Measurements from ENCODE around the gene KIF4A.
"Not testable (repeated sequence)": the region's sequence is repeated elsewhere in the genome, so short reads cannot be mapped to it uniquely, and the experiment has no call there.

KIF4A gene, protein sequence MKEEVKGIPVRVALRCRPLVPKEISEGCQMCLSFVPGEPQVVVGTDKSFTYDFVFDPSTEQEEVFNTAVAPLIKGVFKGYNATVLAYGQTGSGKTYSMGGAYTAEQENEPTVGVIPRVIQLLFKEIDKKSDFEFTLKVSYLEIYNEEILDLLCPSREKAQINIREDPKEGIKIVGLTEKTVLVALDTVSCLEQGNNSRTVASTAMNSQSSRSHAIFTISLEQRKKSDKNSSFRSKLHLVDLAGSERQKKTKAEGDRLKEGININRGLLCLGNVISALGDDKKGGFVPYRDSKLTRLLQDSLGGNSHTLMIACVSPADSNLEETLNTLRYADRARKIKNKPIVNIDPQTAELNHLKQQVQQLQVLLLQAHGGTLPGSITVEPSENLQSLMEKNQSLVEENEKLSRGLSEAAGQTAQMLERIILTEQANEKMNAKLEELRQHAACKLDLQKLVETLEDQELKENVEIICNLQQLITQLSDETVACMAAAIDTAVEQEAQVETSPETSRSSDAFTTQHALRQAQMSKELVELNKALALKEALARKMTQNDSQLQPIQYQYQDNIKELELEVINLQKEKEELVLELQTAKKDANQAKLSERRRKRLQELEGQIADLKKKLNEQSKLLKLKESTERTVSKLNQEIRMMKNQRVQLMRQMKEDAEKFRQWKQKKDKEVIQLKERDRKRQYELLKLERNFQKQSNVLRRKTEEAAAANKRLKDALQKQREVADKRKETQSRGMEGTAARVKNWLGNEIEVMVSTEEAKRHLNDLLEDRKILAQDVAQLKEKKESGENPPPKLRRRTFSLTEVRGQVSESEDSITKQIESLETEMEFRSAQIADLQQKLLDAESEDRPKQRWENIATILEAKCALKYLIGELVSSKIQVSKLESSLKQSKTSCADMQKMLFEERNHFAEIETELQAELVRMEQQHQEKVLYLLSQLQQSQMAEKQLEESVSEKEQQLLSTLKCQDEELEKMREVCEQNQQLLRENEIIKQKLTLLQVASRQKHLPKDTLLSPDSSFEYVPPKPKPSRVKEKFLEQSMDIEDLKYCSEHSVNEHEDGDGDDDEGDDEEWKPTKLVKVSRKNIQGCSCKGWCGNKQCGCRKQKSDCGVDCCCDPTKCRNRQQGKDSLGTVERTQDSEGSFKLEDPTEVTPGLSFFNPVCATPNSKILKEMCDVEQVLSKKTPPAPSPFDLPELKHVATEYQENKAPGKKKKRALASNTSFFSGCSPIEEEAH

DNA sequence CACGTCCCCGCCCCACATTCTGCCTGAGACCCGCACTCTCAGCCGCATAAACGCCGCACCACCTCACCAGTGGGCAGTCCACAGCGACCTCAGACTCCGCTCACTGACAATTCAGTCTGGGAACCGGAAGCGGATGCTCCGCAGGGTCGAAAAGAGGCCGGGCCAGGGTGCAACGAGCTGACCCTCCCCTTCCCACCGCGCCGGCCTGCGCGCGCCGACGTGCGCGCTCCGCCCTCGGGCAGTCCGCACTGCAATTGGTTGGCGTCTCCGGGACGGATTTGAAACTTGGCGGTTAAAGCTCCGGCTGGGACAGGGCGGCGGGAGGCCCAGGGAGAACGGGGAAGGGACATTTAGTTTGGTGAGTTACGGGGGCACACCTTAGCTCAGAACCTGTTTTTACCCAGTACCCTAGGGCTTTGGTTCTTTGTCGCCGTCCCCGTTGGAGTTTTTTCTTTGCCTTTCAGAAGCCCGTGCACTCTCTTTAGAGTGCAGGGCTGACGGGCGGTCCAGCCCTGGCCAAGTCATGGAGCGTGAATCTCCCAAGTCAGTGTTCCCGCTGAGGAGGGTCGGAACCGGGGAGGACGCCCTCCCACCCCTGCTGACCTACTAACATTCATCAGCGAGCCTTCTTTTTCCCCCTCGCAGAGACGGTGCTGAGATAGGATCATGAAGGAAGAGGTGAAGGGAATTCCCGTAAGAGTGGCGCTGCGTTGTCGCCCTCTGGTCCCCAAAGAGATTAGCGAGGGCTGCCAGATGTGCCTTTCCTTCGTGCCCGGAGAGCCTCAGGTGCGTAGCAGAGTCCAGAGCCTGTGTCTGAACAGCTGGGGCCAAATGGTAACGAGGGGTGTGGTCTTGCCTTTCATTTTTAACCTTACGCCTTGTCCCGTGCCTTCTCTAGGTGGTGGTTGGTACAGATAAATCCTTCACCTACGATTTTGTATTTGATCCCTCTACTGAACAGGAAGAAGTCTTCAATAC, at the start of gene KIF4A, which contains the start of gene PDZD11:
Gene KIF4A (plus strand): TSS at position 312 of the 978 bp plus-strand sequence. CDS start 355 bp downstream, at position 667.
Gene PDZD11 (minus strand): TSS at position 135 of the 978 bp plus-strand sequence. CDS start 586 bp downstream, outside the sequence.
- peak; percentile 90 for DNase-seq

DNA sequence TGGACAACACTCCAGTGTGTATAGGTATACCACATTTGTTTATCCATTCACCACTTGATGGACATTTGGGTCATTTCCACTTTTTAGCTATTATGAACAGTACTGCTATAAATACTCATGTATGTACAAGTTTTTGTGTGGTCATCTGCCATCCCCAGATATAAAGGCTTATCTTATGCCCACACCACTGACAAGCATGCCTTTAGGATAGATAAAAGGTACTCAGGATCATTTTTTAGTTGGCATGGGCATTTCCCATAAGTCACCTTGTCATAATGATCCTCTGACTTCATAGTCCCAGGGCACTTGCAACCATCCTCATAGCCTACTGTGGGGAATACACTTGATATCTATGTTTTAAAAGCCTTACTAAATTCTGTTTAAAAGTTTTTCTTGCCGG, 49.2 kb upstream of the KIF4A start:
- no peak for DNase-seq

DNA sequence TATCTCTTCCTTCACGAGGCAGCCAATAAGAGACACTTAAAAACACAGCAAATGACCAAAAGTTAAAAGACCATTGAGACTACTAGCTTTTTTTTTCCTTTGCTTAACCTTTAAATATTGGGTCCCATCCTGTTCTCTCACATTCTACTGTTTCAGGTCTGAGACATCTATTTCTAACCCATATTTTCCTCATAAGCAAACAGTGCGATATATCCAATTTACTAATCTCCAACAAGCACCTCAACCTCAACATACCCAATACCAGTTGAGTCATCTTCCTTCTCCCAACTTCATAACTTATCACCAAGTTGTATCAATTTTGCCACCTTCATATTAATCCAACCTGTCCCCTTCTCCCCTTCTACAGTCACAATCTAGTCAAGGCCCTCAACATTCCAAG, 48.4 kb upstream of the KIF4A start:
- no peak for DNase-seq

DNA sequence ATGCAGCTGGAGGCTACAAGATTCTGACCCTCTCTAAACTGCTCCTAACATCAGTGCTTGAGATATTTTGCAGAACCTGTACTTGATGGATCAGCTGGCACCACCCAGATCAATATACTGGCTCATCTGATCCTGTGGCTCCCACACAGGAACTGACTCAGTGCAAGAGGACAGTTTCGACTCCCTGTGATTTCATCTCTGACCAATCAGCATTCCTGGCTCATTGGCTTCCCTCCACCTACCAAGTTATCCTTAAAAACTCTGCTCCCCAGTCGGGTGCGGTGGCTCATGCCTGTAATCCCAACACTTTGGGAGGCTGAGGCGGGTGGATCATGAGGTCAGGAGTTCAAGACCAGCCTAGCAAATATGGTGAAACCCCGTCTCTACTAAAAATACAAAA, 46.3 kb upstream of the KIF4A start:
- not testable (repeated sequence) for DNase-seq

DNA sequence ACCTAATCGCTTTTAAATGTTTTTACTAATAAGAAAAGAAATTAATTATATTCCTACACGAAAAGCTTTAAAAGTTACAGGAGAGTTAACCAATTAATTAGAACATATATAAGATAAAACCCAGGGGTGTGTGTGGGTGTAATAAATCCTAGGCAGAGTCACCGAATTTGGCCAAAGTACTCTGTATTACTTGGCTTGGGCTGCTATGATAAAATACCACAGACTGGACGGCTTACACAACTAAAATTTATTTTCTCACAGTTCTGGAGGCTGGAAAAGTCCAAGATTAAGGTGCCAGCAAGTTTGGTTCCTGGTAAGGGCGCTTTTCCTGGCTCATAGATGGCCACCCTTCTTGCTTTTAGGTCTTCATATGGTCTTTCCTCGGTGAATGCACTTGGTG, 45.0 kb upstream of the KIF4A start:
- DNase-seq: no peak

DNA sequence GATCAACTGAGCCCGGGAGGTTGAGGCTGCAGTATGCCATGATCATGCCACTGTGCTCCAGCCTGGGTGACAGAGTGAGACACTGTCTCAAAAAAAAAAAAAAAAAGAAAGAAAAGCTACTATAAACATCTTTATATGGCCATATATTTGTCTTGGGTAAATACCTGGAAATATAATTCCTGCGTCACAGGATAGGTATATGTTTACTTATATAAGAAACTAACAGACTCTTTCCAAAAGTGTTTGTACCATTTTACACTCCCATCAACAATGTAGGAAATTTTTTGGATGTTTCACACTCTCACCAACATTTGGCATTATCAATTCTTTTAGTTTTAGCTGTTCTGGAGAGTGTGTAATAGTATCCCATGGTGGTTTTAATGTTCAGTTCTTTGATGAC, 42.7 kb upstream of the KIF4A start:
- no peak for DNase-seq

DNA sequence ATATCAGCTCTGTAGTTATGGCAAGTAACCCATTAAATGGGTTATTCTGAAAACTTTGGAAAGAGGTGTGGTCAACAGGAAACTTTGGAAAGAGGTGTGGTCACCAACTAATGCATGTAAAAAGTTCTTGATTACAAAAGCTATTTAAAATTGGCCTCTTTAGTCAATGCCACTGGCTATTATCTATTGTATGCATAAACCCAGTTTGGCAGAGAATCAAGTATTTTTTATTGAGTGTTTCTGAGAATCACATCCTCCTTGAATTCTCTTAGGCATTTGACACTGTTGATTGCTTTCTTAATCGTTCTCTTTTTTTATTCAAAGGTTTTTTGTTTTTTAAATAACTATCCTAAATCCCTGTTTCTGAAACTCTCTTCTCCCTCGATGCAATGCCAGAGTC, 37.4 kb upstream of the KIF4A start:
- no peak for DNase-seq

DNA sequence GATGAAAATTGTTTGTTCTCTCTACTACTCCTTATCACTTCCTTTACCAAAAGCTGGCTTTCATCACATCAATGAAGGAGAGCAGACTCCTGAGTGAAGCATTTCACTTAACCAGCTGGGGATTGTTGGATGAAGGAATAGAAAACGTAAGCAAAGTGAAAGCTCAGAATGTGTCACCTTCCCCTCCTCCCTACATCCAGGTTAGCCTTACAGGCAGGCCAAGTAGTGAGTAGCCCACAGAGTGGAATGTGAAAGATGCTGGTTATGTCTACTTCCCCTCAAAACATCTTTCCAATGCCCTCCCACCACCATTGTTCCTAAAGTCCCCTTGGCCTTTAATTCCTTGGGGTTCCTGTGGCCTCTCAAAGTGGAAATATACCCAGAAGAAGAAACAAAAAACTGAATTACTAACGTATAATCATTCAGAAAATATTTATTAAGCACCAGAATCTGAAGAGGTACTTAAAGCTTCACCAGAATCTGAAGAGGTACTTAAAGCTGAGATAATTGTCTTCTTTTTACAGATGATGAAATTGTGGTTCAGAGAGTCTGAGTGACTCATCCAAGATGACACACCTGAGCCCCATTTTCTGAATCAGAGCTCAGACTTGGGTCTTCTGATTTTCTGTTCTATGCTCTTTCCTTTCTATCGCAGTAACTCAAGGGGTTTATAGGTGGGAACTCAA, 36.4 kb upstream of the KIF4A start:
- no peak for DNase-seq

DNA sequence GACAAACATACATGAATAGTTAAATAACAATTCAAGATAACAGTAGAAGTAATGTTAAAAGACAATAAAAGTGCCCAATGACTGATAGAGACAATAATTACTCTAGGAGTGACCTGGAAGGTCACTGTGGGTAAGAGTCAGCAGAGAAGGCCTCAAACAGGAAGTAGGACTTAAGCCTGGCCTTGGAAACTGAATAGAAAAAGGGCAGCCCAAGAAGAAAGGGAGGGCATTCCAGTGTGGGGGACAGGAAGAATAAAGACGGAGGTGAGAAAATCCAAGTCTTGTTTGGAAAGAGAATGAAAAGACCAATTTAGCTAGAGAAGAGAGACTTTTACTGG, 35.9 kb upstream of the KIF4A start:
- no peak for DNase-seq

DNA sequence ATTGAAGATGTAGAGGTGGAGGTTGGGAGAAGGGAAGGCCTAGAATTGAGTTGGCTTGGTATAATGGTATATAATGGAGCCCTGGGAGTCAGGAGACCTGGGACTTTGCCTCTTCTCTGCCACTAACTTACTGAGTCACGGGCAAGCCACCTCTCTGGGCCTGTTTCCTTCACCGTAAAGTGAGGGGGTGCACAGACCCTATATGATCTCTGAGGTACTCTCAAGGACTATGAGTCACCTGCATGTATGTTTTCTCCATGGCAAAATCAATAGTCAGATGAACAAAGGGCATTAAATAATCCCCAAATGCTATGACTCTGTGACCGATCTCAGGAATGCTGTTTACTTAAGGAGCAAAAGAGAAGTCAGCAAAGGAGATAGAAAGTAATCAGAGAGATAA, 35.0 kb upstream of the KIF4A start:
- DNase-seq: no peak

DNA sequence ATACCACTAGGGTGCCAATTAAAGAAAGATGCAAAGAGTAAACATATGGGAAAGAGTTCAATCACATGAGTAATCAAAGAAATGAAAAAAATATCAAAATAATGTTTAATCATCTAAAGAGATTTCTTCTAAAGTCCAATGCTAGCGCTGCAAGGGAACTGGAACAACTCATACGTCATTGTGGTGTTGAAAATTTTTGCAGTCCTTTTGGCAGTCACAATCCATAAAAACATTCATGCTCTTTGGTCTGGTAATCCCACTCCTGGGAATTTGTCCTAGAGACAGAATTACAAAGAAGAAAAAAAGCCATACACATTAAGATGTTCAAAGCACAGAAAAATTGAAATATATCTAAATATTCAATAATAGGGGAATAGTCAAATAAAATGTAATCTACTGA, 34.5 kb upstream of the KIF4A start:
- DNase-seq: no peak

DNA sequence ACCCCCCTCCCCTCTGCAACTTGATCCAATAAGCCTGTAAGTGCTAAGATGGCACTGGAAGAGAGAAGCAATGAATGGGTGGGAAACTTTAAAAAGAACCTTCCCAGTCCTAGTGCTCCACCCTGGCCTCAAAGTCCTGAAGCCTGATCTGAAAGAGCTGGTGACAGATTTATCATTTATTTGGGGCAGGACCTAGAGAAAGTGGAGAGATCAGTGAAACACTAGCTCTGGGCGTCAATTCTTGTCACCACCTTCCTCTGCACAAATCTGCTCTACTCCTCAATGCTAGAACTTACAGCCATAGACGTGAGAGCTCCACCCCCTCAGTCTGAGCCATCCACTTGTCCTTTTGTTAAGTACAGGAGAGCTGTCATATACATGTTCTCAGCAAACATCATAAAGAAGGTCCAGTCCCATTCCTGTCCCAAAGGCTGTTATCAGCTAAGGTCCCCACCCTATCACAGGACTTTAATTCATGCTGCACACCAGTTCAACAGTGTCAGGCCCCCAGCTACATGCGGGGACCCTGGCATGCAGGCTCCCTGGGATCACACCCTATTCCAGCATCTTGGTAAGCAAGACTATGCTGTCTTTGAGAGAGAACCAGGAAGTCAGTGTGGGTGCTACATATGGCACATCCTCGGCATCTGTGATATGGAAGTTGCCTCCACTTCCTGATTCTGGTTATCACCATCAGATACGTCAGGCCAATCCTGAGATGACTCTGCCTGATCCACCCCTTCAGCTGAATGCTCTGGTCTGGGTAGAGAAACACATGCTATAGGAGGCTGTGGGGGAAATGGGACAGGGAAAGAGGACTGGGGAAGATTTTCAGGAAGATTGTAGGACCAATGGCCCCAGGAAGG, 32.2 kb upstream of the KIF4A start:
- DNase-seq: no peak

DNA sequence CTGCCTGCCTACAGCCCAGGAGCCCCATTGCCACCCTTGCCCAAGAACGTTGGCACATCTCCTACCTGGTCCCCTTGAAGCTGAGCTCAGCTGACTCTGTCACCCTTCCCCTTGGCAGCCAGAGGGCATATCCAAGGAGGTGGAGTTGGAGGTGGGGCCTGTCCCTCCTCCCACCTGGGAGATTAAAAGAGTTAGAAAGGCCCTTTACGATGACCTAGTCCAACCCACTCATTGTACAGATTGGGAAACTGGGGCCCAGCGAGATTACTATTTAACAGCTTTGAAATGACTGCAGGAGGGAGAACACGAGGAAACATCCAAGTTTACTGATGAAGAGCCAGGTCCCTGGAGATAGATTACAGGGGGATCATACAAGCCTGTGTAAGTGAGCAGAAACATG, 29.8 kb upstream of the KIF4A start, which contains the start of gene P2RY4:
Gene P2RY4 (minus strand): TSS at position 101 of the 400 bp plus-strand sequence. CDS start 580 bp downstream, outside the sequence.
- no peak for DNase-seq

DNA sequence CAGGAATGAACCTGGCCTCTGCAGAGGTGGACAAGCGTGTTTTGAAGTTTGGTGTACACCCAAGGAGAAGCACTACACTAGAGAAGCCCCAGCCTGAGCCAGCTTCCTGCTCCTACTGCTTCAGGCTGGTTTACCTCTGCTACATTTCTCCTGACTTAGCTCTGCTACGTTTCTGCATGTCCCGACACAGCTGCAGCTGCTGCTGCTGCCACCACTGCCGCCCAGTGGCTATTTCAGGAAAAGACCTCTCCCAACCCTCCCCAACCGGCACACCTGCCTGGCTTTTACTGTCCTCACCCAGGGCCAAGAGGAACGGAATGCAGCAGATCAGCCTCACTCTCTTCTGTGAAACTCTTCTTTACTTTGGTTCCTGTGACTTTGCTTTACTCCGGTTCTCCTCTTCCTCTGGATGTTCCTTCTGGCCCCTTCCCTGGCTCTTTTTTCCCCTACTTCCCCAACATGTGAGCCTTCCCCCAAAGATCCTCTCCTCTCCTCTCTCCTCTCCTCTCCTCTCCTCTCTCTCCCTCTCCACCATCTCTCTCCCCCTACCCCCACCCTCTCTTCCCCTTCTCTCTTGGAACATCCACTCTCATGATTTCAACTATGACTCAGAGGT, 26.8 kb upstream of the KIF4A start:
- DNase-seq: no peak

DNA sequence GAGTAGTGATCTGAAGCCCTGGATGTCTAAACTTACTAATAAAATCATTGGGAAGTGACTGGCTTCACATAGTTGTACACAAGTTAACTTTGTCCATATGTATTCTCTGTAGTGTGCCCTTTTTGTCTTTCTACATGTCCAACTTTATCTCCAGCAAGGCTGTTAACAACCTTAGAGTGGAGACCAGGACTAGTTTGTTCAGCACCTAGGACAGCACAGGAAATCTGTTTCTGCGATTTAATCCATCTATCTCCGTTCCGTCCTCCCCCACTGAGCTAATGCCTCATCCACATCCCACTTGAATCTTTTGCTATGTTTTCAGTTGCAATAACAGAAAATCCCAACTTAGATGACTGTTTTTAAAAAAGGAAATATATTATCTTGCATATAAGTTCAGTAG, 25.1 kb upstream of the KIF4A start:
- no peak for DNase-seq

DNA sequence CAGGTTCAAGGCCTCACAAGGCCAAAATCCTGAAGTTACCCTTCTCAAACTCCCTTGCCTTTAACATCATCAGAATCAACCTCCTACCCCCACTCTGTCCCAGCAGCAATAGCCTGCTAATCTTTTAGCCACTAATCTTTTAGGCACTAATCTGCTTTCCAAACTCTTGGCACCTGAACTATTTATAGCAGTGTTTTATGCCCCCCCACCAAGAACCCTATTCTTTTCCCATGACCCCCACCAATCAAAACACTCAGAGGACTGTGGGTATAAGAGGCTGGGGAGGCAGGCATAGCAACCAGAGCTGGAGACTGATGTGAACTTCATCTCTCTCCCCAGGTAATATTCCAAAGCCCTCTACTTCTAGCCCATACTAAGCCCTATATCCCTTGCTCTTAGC, 21.9 kb upstream of the KIF4A start, which contains the start of gene ARR3:
Gene ARR3 (plus strand): TSS at position 301 of the 400 bp plus-strand sequence. CDS start 1,052 bp downstream, outside the sequence.
- no peak for DNase-seq

DNA sequence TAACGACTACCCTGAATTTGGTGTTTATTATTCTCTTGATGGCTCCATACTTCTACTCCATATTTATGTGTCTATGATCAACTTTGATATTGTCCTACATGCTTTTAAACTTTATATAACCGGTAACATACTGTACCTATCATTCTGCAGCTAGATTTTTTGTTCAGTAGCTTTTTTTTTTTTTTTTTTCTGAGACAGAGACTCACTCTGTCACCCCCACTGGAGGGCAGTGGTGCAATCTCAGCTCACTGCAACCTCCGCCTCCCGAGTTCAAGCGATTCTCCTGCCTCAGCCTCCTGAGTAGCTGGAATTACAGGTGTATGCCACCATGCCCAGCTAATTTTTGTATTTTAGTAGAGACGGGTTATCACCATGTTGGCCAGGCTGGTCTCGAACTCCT, 15.9 kb upstream of the KIF4A start:
- not testable (repeated sequence) for DNase-seq

DNA sequence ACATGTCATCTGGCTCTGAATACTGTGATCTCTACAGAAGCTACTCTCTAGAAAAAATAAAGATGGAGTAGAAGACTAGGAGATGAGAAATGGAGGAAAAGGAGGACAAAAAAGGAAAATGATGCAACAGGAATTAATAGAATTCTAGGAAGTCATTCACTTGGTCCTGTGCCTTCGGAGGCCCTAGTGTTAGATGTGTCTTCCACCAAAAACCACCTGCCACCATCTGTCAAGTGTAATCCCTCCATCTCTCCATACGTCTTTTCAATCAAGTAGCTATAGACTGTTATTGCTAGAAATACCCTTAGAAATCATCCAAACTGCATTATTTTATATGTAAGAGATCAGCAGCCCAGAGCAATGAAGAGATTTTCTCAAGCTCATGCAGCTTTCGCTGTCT, 10.8 kb upstream of the KIF4A start:
- DNase-seq: no peak

DNA sequence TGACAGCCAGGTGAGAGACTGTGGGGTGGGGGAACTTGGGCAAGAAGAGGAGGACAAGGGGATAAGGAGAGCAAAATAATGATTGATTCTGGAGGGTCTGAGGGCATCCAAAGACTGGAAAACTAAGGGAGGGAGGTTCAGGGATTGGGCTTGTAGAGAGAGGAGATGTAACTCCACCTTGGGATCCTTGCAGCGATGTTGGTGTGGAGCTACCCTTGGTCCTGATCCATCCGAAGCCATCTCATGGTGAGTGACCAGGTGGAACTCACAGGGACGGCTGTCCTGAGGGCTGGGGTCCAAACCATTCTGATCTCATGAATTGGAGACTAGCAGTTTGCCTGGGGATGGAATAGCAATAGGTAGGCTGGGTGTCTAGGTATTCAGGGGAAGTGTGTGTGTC, 9.3 kb upstream of the KIF4A start:
- no peak for DNase-seq

DNA sequence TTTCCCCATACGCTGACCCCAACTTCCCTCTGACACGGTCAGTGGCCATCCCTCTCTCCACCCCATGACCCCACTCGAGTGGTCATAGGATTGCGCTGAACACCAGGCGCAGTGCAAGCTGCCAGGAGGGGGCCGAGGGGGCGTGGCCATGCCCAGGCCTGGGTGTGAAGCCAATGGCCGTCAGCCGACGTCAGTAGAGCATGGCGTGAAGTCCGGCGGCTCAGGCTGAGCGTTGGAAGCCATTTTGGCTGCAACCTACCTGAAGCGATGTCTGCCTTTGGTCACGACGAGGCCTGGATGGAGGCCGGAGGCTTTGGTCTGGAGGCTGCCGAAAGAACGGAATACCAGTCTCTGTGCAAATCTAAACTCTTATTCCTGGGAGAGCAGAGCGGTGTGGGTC, 8.0 kb upstream of the KIF4A start, which contains the start of gene RAB41:
Gene RAB41 (plus strand): TSS at position 222 of the 400 bp plus-strand sequence. CDS start 46 bp downstream, at position 268.
- DNase-seq: no peak

Data from left hindlimb (tissue), 1 donor.